ENCODE data around the gene PNMT. TPM values are rescaled to one million over a fixed set of nuclear protein-coding genes. Genes with fewer than 3 reads are reported as not detected.

PNMT gene
- polyA plus RNA-seq, 4 donors: 1.4 to 7.8 (median 4.9) TPM

DNA sequence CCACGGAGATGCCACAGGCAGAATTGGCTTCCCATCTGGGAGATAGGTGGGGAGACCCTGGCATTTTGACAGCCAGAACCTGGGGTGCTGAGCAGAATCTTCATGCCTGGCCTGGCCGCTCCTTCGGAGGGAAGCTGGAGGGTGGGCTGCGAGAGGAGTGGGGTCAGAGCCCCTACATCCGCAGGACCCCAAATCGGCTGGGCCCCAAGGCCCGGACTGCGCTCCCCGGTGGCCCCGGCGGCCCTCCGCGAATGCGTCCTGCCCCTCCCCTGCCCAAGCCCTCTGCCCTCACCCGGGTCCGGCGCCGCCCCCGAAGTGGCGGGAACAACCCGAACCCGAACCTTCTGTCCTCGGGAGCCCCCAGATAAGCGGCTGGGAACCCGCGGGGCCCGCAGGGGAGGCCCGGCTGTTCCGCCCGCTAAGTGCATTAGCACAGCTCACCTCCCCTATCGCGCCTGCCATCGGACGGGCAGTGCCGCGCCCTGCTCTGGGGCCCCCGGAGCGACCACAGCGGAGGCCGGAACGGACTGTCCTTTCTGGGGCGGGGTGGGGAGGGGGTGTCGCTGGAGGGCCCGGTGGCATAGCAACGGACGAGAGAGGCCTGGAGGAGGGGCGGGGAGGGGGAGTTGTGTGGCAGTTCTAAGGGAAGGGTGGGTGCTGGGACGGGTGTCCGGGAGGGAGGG is 850 bp upstream of the PNMT start:
- 6 to 7% (median 7%) methylated on average over 24 to 49 of the region's 49 CpGs for WGBS, 3 donors
- FAIRE-seq: no peak
- Histone ChIP-seq H3K27ac (ENCODE audit: low read depth in 1 of 3, low read length in 2 of 3) (peak overlapping the region in 1 of 3 donors; percentile 17), H3K4me3 (ENCODE audit: low read depth in 1 of 3, low read length in 3 of 3) (peak overlapping the region in 2 of 3 donors; percentile 19 to 47), H3K4me1 (ENCODE audit: control insufficient read depth in 3 of 3, insufficient read depth in 2 of 3, low read depth in 1 of 3, low read length in 2 of 3) (peaks cover 0 to 48% (median 11%) of the 10 kb centered on the region in 3 donors), H3K27me3 (ENCODE audit: control insufficient read depth in 3 of 3, insufficient read depth in 3 of 3, low read length in 3 of 3) (peaks cover 0 to 24% (median 3%) of the 10 kb centered on the region in 3 donors), H3K36me3 (ENCODE audit: control insufficient read depth in 3 of 3, insufficient read depth in 2 of 3, low read depth in 1 of 3, low read length in 3 of 3) (peaks cover 0 to 14% (median under 1%) of the 10 kb centered on the region in 3 donors), H3K9me3 (ENCODE audit: control insufficient read depth in 2 of 2, insufficient read depth in 1 of 2, low read depth in 1 of 2, low read length in 1 of 2) (peaks cover 0 to 4% of the 10 kb centered on the region in 2 donors)
- DNase-seq: peak in 1 of 2 donors; percentile 68

DNA sequence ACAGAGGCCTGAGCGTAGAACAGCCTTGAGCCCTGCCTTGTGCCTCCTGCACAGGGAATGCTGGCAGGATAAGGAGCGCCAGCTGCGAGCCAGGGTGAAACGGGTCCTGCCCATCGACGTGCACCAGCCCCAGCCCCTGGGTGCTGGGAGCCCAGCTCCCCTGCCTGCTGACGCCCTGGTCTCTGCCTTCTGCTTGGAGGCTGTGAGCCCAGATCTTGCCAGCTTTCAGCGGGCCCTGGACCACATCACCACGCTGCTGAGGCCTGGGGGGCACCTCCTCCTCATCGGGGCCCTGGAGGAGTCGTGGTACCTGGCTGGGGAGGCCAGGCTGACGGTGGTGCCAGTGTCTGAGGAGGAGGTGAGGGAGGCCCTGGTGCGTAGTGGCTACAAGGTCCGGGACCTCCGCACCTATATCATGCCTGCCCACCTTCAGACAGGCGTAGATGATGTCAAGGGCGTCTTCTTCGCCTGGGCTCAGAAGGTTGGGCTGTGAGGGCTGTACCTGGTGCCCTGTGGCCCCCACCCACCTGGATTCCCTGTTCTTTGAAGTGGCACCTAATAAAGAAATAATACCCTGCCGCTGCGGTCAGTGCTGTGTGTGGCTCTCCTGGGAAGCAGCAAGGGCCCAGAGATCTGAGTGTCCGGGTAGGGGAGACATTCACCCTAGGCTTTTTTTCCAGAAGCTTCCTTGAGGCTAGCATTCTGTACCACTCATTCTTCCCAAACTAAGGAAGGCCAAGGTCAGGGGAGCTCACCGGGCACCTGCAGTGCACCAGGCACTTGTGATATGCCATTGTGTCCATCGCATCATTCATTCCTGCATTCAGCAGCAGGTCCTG is 1.9 kb downstream of the PNMT start:
- DNase-seq (no peak), FAIRE-seq (no peak)
- Histone ChIP-seq H3K36me3 (ENCODE audit: control insufficient read depth in 3 of 3, insufficient read depth in 2 of 3, low read depth in 1 of 3, low read length in 3 of 3) (peaks cover 0 to 17% (median 0%) of the 10 kb centered on the region in 3 donors), H3K27me3 (ENCODE audit: control insufficient read depth in 3 of 3, insufficient read depth in 3 of 3, low read length in 3 of 3) (peaks cover 0 to 24% (median 3%) of the 10 kb centered on the region in 3 donors), H3K27ac (ENCODE audit: low read depth in 1 of 3, low read length in 2 of 3) (no peak overlapping the region), H3K4me3 (ENCODE audit: low read depth in 1 of 3, low read length in 3 of 3) (no peak overlapping the region), H3K9me3 (ENCODE audit: control insufficient read depth in 2 of 2, insufficient read depth in 1 of 2, low read depth in 1 of 2, low read length in 1 of 2) (peaks cover 0 to 4% of the 10 kb centered on the region in 2 donors), H3K4me1 (ENCODE audit: control insufficient read depth in 3 of 3, insufficient read depth in 2 of 3, low read depth in 1 of 3, low read length in 2 of 3) (peaks cover 0 to 49% (median 5%) of the 10 kb centered on the region in 3 donors)
- WGBS, 3 donors: 87 to 90% (median 89%) methylated on average over 20 to 23 of the region's 23 CpGs

DNA sequence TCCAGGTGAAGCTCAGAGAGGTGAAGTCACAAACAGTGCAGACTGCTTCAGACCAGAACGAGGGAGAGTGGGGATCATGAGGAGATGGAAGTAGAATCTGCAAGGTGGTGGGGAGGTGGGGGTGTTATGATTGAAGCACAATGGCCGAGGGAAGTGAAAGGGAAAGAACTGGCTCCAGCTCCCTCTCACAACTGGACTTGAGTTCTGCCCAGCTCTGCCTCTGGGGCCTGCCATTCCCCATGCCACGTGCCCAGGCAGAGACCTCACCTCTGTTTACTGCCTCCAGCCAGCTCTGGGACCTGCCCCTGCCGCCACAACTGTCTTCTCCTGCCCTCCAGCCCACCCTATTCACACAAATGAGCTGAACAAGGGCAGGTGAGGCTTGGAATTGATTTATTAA is 2.5 kb downstream of the PNMT start:
- H3K4me3 ChIP-seq (ENCODE audit: low read depth in 1 of 3, low read length in 3 of 3): no peak overlapping the region
- peaks cover 0 to 18% (median 0%) of the 10 kb centered on the region in 3 donors for H3K36me3 ChIP-seq (ENCODE audit: control insufficient read depth in 3 of 3, insufficient read depth in 2 of 3, low read depth in 1 of 3, low read length in 3 of 3)
- 52 to 64% (median 63%) methylated on average over 4 of the region's 4 CpGs for WGBS, 3 donors
- H3K4me1 ChIP-seq (ENCODE audit: control insufficient read depth in 3 of 3, insufficient read depth in 2 of 3, low read depth in 1 of 3, low read length in 2 of 3): peaks cover 0 to 55% (median 5%) of the 10 kb centered on the region in 3 donors
- H3K9me3 ChIP-seq (ENCODE audit: control insufficient read depth in 2 of 2, insufficient read depth in 1 of 2, low read depth in 1 of 2, low read length in 1 of 2): peaks cover 0 to 4% of the 10 kb centered on the region in 2 donors
- FAIRE-seq (no peak), DNase-seq (no peak)
- no peak overlapping the region for H3K27ac ChIP-seq (ENCODE audit: low read depth in 1 of 3, low read length in 2 of 3)
- peaks cover 0 to 24% (median 3%) of the 10 kb centered on the region in 3 donors for H3K27me3 ChIP-seq (ENCODE audit: control insufficient read depth in 3 of 3, insufficient read depth in 3 of 3, low read length in 3 of 3)

DNA sequence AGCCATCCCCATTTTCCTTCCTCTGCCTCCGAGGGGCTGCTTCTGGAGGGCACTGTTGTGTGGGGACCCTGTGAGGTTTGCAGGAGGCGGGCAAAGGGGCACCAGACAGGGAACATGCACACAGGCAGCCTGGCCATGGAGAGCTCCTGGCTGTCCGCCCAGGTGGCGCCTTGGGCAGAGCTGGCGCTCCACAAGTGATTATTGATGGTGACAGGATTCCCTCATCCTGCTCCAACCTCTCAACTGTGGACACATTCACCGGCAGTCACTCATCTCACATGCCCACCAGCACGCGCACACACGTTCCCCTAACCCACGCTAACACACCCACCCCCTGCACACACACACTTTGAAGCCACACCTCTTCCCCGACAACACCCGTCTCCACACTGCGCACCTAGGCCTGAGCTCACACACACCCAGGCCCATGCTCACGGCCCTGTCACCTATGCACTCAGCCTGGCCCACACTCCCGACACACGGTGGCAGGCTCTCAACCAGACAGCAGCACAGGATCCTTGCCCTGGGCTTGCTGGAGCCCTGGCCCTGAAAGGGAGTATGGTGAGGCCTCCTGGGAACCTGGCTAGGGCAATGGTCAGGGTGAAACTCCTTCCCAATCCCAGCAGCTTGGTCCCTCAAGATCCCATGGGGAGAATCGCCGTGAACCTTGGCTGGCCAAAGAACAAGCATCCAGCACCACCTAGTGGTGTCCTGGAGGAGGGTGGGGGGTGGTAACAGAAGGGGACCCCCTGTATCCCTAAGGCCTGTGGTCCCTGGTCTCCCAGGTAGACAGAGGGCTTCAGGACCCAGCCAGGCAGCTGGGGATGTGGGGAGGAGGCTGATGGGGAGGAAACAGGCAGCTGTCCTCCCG is 3.6 kb downstream of the PNMT start:
- Histone ChIP-seq H3K9me3 (ENCODE audit: control insufficient read depth in 2 of 2, insufficient read depth in 1 of 2, low read depth in 1 of 2, low read length in 1 of 2) (no peaks in the 10 kb centered on the region), H3K27ac (ENCODE audit: low read depth in 1 of 3, low read length in 2 of 3) (peak overlapping the region in 2 of 3 donors; percentile 21 to 51), H3K36me3 (ENCODE audit: control insufficient read depth in 3 of 3, insufficient read depth in 2 of 3, low read depth in 1 of 3, low read length in 3 of 3) (peaks cover 0 to 29% (median 0%) of the 10 kb centered on the region in 3 donors), H3K27me3 (ENCODE audit: control insufficient read depth in 3 of 3, insufficient read depth in 3 of 3, low read length in 3 of 3) (peaks cover 0 to 14% (median 2%) of the 10 kb centered on the region in 3 donors), H3K4me3 (ENCODE audit: low read depth in 1 of 3, low read length in 3 of 3) (no peak overlapping the region), H3K4me1 (ENCODE audit: control insufficient read depth in 3 of 3, insufficient read depth in 2 of 3, low read depth in 1 of 3, low read length in 2 of 3) (peaks cover 2 to 59% (median 8%) of the 10 kb centered on the region in 3 donors)
- WGBS, 3 donors: 17 to 45% (median 23%) methylated on average over 19 of the region's 19 CpGs
- DNase-seq (peak; percentile 81 to 84), FAIRE-seq (no peak)

DNA sequence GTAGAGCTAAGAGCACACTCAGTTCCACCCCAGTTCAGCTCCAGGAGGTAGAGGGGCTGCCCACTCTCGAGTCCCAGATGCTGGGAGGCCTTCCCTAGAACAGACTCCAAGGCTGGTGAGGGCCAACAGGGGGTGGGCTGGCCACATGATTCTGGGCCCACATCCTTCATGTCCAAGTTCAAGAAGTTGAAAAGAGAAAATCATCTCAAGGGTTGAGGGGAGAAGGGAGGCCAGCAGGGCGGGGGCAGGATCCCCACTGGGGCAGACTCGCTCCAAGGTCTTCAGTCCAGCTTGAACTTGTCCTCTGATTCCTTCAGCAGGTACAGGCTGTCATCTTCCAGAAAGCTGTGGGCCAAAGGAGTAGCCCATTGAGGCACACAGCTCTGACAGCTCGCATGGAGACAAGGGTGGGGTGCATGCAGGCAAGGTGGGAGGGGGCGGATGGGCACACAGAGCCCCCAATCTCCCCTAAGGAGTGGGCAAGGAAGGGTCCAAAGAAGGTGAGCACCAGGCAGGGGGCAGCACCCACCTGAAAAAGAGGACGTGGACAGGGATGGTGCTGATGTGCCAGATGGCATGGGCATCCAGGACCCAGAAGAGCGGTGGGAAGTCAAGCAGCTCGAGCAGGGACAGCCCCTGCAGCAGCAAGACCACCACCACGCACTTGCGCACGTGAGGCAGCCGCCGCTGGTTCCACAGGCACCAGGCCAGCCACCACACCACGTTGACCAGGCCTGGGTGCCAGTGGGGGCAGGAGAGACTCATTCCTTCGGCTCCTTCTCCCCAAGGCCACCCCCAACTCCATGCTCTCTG is 4.5 kb downstream of the PNMT start:
- WGBS, 3 donors: 78 to 83% (median 81%) methylated on average over 10 to 15 of the region's 15 CpGs
- FAIRE-seq: no peak

DNA sequence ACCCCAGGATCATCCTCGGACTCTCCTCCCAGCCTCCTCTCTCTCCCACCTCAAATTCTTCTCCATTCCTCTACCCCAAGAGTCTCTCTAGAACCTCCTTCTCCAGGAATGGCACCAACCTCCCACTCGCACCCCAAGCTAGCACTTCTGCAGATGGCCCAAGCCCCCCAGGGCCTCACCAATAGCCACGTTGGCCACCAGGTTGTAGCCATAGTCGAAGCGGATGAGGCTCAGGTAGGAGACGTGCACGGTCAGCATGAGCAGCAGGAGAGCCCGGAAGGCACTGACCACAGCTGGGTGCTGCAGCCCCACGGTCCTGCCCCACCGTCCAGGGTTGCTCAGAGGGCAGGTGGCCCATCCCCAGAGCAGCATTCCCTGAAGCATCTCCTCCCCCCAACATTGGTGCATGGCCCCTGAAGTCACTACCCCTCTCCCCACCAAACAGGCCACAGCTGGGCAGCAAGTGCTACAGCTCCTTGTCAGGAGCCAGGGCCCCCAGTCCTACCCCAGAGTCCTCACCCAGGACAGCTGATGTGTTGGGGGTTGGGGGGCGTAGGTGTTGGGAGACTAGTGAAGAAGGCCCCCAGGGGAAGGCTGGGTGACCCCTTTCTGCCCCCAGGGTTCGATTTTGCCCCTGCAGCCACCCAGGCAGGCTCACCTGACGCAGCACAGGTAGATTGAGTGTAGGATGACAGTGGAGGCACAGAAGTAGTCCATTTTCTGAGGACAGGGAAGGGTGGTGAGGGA is 5.3 kb downstream of the PNMT start:
- no peak overlapping the region for H3K27ac ChIP-seq (ENCODE audit: low read depth in 1 of 3, low read length in 2 of 3)
- H3K27me3 ChIP-seq (ENCODE audit: control insufficient read depth in 3 of 3, insufficient read depth in 3 of 3, low read length in 3 of 3): peaks cover 0 to 5% (median 2%) of the 10 kb centered on the region in 3 donors
- peaks cover 2 to 64% (median 11%) of the 10 kb centered on the region in 3 donors for H3K4me1 ChIP-seq (ENCODE audit: control insufficient read depth in 3 of 3, insufficient read depth in 2 of 3, low read depth in 1 of 3, low read length in 2 of 3)
- H3K9me3 ChIP-seq (ENCODE audit: control insufficient read depth in 2 of 2, insufficient read depth in 1 of 2, low read depth in 1 of 2, low read length in 1 of 2): no peaks in the 10 kb centered on the region
- 82 to 84% (median 83%) methylated on average over 13 of the region's 13 CpGs for WGBS, 3 donors
- FAIRE-seq (no peak), DNase-seq (no peak)
- H3K4me3 ChIP-seq (ENCODE audit: low read depth in 1 of 3, low read length in 3 of 3): no peak overlapping the region
- peaks cover 0 to 38% (median 0%) of the 10 kb centered on the region in 3 donors for H3K36me3 ChIP-seq (ENCODE audit: control insufficient read depth in 3 of 3, insufficient read depth in 2 of 3, low read depth in 1 of 3, low read length in 3 of 3)

More for the DNA sequence above, 4.5 kb downstream of the PNMT start:
- peak overlapping the region in 2 of 3 donors; percentile 21 to 51 for H3K27ac ChIP-seq (ENCODE audit: low read depth in 1 of 3, low read length in 2 of 3)
- no peak overlapping the region for H3K4me3 ChIP-seq (ENCODE audit: low read depth in 1 of 3, low read length in 3 of 3)
- peaks cover 0 to 36% (median 0%) of the 10 kb centered on the region in 3 donors for H3K36me3 ChIP-seq (ENCODE audit: control insufficient read depth in 3 of 3, insufficient read depth in 2 of 3, low read depth in 1 of 3, low read length in 3 of 3)
- peaks cover 0 to 7% (median 2%) of the 10 kb centered on the region in 3 donors for H3K27me3 ChIP-seq (ENCODE audit: control insufficient read depth in 3 of 3, insufficient read depth in 3 of 3, low read length in 3 of 3)
- DNase-seq: no peak
- peaks cover 2 to 59% (median 6%) of the 10 kb centered on the region in 3 donors for H3K4me1 ChIP-seq (ENCODE audit: control insufficient read depth in 3 of 3, insufficient read depth in 2 of 3, low read depth in 1 of 3, low read length in 2 of 3)
- no peaks in the 10 kb centered on the region for H3K9me3 ChIP-seq (ENCODE audit: control insufficient read depth in 2 of 2, insufficient read depth in 1 of 2, low read depth in 1 of 2, low read length in 1 of 2)

DNA sequence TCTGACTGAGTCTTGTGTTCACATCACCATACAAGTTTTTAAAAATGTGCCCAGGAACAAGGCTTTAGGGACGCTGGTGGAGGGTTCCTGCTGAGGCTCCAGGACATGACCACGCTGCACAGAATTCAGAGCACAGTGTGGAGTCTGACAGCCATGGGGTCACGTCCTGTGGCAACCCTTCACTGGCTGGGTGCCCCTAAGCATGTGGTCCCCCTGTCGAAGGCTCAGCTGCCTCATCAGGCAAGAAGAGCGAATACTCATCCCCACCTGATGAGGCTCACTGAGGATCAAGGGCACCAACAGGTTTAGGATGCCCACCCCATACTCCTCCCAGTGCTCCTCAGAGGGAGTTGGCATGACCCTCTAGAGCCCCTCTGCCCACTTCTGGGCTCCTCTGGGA is 5.9 kb downstream of the PNMT start:
- peak overlapping the region in 1 of 3 donors; percentile 86 for H3K27ac ChIP-seq (ENCODE audit: low read depth in 1 of 3, low read length in 2 of 3)
- DNase-seq (peak in 1 of 2 donors; percentile 11), FAIRE-seq (no peak)
- peaks cover 0 to 41% (median 0%) of the 10 kb centered on the region in 3 donors for H3K36me3 ChIP-seq (ENCODE audit: control insufficient read depth in 3 of 3, insufficient read depth in 2 of 3, low read depth in 1 of 3, low read length in 3 of 3)
- no peak overlapping the region for H3K4me3 ChIP-seq (ENCODE audit: low read depth in 1 of 3, low read length in 3 of 3)
- H3K27me3 ChIP-seq (ENCODE audit: control insufficient read depth in 3 of 3, insufficient read depth in 3 of 3, low read length in 3 of 3): peaks cover 0 to 2% (median 0%) of the 10 kb centered on the region in 3 donors
- peaks cover 5 to 69% (median 11%) of the 10 kb centered on the region in 3 donors for H3K4me1 ChIP-seq (ENCODE audit: control insufficient read depth in 3 of 3, insufficient read depth in 2 of 3, low read depth in 1 of 3, low read length in 2 of 3)
- H3K9me3 ChIP-seq (ENCODE audit: control insufficient read depth in 2 of 2, insufficient read depth in 1 of 2, low read depth in 1 of 2, low read length in 1 of 2): no peaks in the 10 kb centered on the region
- WGBS, 3 donors: 79 to 85% (median 85%) methylated on average over 5 of the region's 5 CpGs

Measured in small intestine (tissue), 7 donors.